ENCODE data around the gene KAZN.

KAZN gene

DNA sequence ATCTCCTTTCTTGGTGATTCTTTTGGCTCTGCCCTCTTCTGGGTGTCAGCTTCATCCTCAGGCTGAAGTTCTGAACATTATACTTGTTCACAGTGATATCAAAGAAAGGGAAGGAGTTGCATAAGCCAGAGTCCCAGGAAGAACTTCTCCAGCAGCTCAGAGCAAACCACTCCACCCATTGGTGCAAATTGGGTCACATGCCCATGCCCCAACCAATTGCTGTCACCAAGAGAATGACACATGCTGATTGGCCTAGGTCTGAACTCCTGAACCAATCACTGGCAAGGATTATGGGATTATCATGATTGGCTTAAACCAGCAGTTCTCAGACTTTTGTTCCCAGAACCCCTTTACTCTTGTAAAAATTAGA is 298.6 kb downstream of the KAZN start:
- no peak for DNase-seq

DNA sequence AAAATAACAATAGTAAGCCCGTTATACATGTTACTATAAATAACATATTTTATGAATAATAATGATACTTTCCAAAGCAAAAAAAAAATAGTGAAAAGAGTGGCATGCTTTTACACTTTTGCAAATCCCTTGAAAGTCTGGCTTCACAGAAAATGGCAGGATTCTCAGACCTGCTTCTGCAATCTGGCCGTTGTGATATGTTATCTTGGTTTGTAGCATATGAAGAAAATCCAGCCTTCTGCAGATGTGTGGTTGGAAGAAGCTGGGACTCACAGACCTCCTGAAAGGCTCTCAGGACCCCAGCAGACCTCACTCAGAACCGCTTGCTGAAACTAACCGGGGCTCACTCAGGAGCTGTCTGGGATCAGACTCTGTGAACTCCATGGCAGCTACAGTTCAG is 299.1 kb downstream of the KAZN start:
- no peak for DNase-seq

DNA sequence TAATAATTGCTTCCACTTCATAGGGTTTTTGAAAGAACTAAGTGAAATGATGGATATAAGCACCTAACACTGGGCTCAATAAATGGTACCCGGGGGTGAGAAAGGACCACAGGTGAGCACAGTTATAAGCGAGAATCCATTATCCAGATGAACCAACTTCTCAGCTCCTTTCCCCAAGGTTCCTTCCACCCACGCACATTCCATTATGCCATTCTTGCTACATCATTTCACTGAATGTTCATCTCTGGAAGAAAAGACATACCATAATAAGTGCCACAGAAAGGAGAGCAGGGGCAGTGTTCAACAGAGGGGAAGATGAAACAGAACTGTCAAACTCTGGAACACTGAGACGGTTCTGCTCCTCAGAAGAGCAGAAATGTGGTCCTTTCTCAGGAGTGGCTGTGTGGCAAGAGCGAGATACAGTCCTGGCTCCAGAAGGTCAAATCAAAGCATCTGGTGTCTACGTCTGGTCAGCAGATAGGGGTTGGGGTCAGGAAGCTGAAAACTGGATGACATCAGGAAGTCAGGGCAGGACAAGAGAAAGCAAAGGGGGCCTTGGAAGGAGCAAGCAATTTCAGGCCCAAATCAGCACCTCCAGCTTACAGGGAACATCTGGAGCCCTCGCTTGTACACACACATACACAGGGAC is 299.6 kb downstream of the KAZN start:
- no peak for DNase-seq

DNA sequence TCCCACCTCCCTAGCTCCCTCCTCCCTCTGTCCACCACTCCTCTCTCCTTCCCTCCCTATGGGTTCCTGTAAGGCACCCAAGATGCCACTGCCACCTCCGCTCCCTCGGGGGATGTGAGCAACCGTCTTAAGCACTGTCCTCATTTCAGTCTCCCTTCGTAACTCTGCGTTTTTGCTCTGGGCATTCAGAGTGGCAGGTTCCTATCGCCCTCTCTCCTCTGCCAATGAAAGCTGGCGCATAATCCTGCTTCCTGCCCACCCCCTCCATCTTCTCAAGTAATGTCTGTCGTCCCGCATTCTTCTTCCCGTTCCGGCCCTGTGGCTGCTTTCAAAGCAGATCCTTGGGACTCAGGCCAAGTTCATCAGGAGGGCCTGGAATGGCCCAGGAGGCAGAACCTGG is 301.2 kb downstream of the KAZN start:
- DNase-seq = no peak

DNA sequence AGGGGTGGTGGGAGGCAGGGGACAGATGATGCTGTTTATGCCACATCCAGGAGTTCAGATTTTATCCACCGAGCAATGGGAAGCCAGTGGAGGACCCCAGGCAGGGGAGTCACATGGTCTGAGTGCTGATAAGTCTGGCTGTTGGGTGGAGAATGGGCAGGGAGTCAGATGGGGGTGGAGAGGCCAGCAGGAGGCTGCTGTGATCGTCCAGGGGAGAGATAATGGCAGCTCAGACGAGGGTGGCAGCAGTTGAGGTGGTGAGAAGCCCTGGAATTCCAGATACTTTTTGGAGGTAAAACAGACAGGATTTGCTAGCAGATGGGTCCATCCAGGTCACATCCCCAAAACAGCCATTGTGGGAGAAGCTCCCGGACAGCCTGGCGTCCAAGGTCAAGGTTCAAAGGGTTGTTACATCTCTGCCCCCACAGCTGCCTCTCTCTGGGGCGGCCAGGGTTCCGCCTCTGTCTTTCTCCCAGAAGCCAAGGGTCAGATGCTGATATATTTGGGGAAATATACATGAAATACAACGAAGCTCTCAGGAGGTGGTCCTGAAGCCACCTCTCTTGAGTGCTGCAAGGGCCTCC is 303.0 kb downstream of the KAZN start:
- no peak for DNase-seq

DNA sequence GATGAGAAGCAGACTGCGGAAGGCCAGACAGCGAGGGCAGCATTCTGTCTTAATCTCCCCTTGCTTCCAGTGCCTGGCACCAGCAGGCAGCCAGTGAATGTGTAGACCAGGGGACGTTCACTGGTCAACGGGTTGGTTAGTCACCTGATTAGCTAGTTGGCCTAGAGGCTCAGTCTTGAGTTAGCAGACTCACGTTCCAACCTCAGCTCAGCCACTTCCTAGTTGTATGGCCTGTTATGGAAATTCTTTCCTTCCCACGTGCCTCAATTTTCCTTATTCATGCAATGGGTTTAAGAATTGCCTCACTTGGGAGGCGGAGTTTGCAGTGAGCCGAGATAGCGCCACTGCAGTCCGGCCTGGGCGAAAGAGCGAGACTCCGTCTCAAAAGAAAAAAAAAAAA is 305.4 kb downstream of the KAZN start:
- DNase-seq = no peak

DNA sequence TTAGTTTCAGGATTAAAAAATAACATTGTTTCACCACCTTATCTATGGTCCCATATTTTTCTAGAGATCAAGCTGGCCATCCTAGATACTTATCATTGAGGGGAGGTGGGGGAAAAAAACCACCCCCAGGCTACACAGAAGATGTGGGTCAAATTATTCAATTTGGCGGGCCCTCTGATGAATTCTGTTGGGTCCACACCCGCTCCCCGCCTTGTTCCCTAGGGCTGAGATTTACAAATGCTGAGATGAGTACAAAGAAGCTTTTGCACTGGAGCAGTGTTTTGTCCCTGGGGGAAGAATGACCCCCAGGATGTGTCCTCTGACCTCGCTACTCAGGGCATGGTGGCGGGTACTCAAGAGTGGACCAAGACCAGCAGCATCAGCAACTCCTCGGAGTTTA is 308.2 kb downstream of the KAZN start:
- no peak for DNase-seq

DNA sequence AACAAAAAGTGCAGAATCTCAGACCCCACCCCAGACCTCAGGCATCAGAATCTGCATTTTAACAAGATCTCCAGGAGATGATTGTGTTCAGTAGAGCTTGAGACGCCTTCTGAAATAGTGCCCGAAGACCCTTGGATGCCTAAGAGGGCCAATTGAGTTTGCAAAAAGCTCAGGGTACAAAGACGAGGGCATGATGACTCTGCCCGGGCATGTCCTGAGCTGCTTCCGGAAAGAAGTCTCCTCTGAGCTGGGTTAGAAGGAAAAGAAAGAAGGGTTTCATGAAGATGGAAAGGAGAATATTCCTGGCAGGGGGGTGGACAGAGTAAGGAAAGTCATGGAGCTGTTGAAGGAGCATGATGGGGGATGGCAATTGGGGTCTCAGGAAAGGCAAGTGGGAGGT is 308.9 kb downstream of the KAZN start:
- no peak for DNase-seq

DNA sequence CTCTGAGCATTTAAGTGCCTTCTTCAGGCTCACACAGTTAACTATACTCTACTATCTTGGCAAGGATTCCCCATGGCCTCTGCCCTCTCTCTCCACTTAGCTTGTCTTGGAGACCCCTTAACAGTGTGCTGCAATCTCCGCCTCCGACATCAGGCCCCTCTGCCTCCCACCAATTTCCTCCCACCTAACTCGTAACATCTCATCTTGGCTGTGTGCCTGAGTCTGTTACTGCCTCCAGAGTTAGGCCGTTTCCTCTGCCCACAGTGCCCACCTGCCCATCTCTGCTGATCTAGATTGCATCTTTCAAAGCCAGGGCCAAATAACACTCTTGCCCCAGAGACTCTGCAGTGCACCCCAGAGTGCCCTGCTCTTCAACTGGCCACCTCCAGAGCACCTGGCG is 310.8 kb downstream of the KAZN start:
- no peak for DNase-seq

DNA sequence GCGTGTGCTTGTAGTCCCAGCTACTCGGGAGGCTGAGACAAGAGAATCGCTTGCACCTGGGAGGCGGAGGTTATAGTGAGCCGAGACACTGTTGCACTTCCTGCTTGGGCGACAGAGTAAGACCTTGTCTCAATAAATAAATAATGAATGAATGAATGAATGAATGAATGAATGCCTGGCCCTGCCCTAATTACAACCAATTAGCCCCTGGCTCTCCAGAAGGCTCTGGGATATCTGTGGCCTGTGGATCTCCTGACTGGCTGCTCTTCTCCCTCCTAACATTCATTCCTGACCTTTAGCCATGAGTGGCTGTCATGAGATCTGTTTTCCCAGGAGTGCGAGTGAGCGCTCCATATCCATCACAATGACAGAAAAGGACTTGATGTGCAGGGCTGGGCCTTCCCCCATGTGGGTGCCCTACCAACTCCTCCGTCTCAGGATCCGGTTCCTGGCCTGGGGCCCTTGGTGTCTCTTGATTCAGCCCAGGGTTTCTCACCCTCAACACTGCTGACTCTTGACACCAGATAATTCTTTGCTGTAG is 311.5 kb downstream of the KAZN start:
- no peak for DNase-seq

DNA sequence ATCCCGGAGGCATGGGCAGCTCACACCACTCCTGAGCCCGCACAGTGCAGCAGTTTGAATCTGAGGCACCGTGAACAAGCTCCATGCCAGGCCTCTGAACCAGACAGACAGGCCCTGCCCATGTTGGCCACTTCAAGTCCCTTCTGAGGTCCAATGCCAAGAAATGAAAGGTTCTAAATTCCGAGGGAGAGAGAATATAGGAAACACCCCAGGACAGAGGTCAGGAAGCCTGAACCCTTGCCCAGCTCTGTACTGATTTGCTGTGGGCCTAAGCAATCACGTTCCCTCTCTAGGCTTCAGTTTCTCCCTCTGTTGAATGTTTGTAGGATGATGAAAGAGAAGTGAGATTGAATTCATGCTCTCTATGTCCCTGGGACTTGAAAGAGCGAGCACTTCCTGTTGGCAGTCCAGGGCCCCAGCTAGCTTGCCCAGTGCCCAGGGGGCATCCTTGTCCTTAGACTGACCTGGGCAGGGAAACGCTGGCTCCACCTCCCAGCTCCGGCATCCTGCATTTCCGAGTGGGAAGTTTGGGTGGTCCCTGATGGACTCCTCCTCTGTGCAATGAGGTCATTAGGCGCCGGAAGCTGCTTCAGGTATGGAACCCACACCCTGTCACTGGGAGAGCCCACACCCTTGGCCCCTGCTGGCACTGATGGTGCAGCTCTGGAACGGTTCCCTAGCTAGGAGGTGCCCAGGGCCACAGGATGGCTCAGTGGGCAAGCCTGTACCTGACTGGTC is 312.7 kb downstream of the KAZN start:
- no peak for DNase-seq

DNA sequence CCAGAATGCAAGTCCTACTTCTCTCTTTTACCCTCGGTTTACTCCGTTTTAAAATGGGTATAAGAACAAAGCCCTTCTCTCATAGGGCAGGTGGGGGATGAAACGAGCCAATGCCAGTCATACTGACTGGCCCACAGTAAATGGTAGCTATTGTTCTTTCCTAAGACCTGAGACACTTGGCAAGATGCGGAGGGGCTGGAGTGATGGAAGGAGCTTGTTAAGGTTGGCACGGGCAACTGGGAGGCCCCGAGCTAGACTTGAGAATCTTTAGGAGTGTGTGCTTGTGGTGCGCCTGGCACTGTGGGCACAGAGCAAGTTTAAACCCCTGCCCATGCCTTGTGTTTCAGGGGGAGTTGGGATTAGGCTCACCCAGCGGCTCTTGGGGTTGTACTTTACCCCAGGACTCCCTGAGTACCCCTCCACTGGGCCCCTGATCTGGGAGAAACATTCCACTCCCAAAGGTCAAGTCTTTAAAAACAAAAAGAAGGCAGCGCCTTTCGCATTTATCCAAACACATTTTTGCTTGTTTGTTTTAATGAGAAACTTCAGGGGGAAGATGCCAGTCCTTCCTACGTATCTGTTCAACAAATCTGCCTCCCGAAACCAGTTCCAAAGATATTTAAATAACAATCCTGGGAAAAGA is 314.5 kb downstream of the KAZN start:
- no peak for DNase-seq

DNA sequence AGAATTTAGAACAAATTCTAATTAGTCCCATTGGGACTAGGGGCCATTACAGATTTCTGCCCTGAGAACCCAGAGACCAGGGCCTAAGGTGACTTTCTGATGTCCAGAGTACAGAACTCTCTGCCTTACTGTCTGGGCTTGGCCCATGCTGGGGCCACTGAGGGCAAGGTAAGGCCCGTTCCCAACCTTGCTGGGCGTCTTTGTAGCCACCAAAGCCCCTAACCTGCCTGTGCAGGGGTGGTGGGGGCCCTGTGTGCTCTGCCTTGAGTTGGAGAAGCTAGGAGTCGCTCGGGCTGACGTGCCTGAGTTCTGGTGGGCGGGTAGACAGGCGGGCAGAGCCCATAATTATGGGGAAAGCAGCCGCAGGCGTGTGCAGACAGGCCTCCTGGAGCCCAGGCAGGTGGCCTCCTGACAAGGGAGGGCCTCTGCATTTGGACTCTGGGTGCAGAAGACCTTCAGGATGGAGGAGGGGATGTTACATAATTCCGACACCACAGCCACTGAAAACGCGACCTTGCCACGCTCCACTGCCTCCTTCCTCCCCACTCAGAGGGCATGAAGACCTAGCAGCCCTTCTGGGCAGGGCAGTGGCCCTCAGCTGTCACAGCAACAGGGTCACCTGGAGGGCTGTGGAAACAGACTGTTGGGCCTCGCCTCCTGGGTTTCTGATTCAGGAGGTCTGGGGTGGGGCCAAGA is 315.1 kb downstream of the KAZN start:
- no peak for DNase-seq

DNA sequence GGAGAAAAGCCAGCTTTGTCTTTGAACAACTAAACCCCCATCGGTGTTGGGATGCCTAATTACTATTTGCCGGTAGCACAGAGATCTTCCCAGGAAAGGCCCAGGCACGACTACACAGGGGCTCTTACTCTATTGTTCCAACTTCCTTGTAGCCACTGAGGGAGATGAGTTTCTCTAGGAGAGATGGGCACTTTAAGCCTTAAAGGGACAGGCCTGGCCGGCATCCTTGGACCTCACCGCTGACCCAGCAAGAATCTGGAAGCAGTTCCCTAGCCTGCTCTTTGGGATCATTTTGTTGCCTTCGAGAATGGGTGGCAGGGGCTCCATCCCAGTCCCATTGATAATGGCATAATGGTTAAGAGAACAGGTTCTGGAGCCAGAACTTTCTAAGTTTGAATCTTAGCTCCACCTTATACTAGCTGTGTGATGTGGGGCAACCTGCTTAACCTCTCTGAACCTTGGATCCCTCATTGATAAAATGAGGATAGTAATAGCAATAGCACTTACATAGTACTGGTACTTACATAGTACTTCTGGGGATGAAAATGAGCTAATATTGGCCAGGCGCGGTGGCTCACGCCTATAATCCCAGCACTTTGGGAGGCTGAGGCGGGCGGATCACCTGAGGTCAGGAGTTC is 316.0 kb downstream of the KAZN start:
- DNase-seq = no peak

DNA sequence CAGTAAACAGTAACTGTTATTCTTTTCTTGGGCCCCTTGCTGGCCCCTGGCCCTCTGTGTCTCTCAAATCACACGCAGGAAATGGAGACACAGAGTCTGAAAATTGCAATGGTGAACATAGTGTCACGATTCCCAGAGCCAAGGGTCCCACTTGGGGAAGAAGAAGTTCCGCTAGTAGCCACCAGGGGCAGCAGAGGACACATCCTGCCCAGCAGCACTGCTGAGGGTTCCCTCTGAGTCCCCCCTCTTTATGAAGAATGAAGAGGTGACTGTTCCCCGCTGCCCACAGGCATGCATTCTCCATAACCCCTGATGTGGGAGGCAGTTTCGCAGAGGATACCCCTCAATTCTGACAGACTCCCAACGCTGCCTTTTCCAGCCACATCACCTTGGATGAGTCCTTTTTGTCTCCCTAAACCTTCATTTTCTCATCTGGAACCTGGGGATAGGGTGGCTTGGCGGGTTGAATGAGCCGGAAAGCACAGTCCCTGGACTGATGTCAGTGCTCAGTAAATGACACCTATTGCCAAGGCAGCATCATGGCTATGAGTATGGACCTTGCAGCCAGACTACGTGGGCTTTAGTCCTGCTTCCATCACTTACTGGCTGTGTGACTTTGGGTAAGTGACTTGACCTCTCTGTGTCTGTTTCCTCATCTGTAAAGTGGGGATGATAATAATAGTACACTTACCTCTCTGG is 317.0 kb downstream of the KAZN start:
- DNase-seq = peak; percentile 27 to 33

DNA sequence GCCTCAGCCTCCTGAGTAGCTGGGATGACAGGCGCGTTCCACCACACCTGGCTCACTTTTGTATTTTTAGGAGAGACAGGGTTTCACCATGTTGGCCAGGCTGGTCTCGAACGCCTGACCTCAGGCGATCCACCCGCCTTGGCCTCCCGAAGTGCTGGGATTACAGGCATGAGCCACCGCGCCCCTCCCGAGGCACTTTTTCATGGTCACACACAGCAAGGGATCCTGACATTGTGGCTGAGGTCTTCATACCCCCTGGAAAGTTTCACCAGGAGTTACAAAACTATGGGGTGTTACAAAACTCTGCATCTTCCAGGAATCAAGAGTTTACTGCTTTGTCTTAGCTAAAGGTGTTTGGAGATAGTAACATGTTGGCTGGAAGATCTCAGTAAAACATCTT is 320.8 kb downstream of the KAZN start:
- no peak for DNase-seq

DNA sequence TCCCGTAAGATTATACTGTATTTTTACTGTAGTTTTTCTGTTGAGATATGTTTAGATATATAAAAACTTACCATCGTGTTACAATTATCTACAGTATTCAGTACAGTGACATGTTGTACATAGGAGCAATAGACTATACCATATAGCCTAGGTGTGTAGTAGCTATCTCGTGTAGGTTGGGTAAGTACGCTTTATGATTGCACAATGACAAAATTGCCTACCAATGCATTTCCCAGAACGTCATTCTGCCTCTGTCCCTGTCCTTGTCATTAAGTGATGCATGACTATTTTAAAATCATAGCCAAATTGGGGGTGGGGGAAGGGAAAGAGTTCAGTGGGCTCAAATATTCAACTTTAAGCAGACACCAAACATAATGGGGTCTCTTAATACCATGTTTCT is 321.3 kb downstream of the KAZN start:
- no peak for DNase-seq

DNA sequence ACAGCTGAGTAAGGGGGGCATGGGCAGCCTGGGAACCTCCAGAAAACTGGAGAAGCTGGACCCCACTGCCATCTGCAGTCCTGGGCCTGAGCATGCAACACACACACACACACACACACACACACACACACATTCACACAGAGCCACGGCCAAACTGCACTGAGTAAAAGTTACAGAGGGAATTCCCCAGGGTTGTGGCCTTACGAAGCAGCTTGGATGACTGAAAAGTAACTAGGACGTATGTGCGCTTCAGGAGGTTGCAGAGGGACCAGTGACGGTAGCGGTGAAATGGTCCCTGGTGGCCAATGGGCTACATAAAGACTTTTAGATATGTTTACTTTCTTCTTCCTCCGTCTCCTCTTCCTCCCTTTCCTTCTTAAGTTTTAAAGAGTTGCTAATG is 322.6 kb downstream of the KAZN start:
- no peak for DNase-seq

DNA sequence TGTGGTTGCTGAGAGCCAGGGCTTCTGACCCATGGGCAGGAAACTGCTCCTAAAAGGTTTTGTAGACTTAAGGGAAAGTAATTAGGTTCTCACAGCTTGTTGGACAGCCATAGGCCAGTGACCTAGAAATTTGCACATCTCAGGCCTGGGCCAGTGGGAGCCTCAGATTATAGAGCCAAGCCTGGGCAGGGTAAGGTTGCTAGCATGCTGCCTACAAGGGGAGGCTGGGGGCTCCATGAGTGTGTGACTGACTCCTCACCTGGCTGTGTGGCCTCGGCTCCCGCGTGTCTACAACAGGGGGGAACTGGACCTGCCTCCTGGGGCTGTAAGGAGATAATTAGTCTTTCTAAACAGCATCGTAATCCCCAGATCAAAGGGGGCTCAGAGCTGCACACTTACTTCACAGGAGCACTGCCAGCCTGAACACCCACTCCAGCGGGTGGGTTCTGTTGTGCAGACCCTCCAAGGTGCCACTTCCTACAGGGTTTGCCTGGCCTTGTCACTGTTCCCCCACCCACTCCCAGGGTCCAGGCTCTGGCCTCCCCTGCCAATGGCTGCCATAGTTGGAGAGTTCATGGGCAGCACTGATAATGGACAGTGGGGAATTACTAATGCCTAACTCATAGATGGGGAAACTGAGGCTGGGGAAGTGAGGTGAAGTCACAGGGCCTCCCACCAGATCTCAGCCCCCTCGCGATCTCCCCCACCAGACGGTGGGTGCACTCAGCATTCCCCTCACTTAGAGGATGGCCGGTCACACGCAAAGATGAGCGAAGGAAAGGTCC is 324.6 kb downstream of the KAZN start:
- no peak for DNase-seq

DNA sequence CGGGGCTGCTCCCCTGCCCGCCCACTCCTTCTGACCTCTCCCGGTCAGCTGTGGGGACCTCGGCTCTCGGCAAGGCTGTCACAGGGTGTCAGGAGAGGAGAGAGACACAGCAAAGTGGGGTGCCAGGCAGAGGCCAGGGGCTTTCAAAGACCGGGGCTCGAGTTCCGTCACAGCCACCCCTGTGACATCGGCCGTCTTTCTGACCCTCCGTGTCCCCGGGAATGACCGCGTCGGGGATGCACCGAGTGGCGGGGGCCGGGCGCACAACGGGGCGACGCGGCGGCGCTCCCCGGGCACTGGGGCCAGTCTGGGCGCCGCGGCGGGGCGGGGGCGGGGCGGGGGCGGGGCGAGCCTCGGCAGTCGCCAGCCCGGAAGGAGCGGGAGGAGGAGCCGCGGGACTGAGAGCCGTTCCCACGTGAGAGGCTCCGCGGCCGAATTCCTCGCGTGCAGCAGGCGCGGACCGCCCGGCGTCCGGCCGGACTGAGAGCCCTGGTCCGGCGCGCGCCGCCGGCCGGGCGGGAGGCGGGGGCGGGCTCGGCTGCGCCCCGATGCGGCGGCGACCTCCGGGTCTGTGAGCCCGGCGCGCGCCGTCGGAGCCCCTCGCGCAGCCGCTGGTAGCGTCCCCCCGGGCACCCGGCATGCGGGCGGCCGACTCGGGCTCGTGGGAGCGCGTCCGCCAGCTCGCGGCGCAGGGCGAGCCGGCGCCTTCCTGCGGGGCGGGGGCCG is 325.4 kb downstream of the KAZN start:
- DNase-seq = no peak

Measured in Kasumi-1 (cell line).